HCT116 (cell line): ENCODE measurements around the gene ZNFX1. TPM values are rescaled to one million over a fixed set of nuclear protein-coding genes. Genes with fewer than 3 reads are reported as not detected.

Experiments used
- ATAC-seq: fragments of 200-7000 bp; cut with Tn5 transposase; 2 replicates; pipeline ENCODE4 v1.9.1; 2020; ENCODE audit warnings: mild to moderate bottlenecking, moderate library complexity
- BruUV-seq: library from RNA; stranded (reverse); fragments of 400-500 nt; replicated peaks from 2 replicates; lab custom pipeline; 2021; lab: Mats Ljungman, UMichigan
- CTCF ChIA-PET: fragments of 300-600 bp; sonication (Branson Sonifier 250); formaldehyde crosslinking; loops from one replicate; lab custom pipeline; 2021; ENCODE audit warnings: antibody characterized with exemption; lab: Charles Lee
- POLR2A ChIA-PET: fragments of 300-600, 350-600 bp; sonication (Branson Sonifier 250); formaldehyde crosslinking; loops from one replicate; lab custom pipeline; 2021; ENCODE audit warnings: antibody characterized with exemption; lab: Charles Lee
- RAD21 ChIA-PET, 2 experiments: fragments of 300-600 bp; sonication (Branson Sonifier 250); formaldehyde crosslinking; loops; one replicate each; lab custom pipeline; 2023; ENCODE audit warnings: low total read pairs in 2 of 2; ENCODE audit not compliant: uncharacterized antibody in 2 of 2, unreplicated experiment in 2 of 2, low non-redundant PET in 1 of 2; lab: Charles Lee
- DNase-seq: peaks from one replicate; pipeline ENCODE4 v3.0.0-alpha.2; 2010; ENCODE audit warnings: low read depth, low spot score
- H2AFZ ChIP-seq: fragments of 200-600 bp; shearing (Covaris generic), sonication (generic); 2 replicates; pipeline ENCODE4 v1.6.1; 2017; ENCODE audit warnings: low read depth, mixed run types, mixed read lengths, antibody characterized with exemption, low read length; ENCODE audit not compliant: poor library complexity, severe bottlenecking
- H3K27ac ChIP-seq: 2 replicates; pipeline ENCODE4 v1.5.1; 2012; ENCODE audit warnings: low read depth, low read length
- H3K27me3 ChIP-seq: fragments of 200-600 bp; sonication (generic); 2 replicates; pipeline ENCODE4 v1.6.1; 2016; ENCODE audit warnings: mixed run types, low read length, mixed read lengths; ENCODE audit not compliant: insufficient read depth
- H3K36me3 ChIP-seq, 2 experiments: fragments of 200-500 bp in 1 of 2; fragments of 200-600 bp in 1 of 2; sonication (Bioruptor generic) in 1 of 2; sonication (generic) in 1 of 2; 2 replicates each; pipeline versions ENCODE4 v1.5.1 to v1.6.1; 2014 to 2016; ENCODE audit warnings: low read length in 2 of 2, inconsistent platforms in 1 of 2, mixed read lengths in 1 of 2, mixed run types in 1 of 2; ENCODE audit not compliant: insufficient read depth in 2 of 2, control insufficient read depth in 1 of 2
- H3K4me1 ChIP-seq, 2 experiments: fragments of 200-600 bp in 1 of 2; sonication (generic) in 1 of 2; 2 replicates each; pipeline versions ENCODE4 v1.5.1 to v1.6.1; 2012 to 2017; ENCODE audit warnings: low read length in 2 of 2, inconsistent platforms in 1 of 2, mild to moderate bottlenecking in 1 of 2, mixed read lengths in 1 of 2, mixed run types in 1 of 2, moderate library complexity in 1 of 2; ENCODE audit not compliant: insufficient read depth in 2 of 2, control insufficient read depth in 1 of 2
- H3K4me2 ChIP-seq: fragments of 200-600 bp; sonication (generic); 2 replicates; pipeline ENCODE4 v1.6.1; 2017; ENCODE audit warnings: mixed run types, low read length, mixed read lengths
- H3K4me3 ChIP-seq, 2 experiments: fragments of 200-600 bp in 1 of 2; sonication (generic) in 1 of 2; replicated peaks in 1 of 2; 2 replicates each; pipeline ENCODE4 v1.5.1; 2011 to 2016; ENCODE audit warnings: low read length in 2 of 2, control low read depth in 1 of 2, low read depth in 1 of 2, mild to moderate bottlenecking in 1 of 2, mixed read lengths in 1 of 2, mixed run types in 1 of 2
- H3K79me2 ChIP-seq: fragments of 200-600 bp; sonication (generic); 2 replicates; pipeline ENCODE4 v1.6.1; 2017; ENCODE audit warnings: mild to moderate bottlenecking, mixed run types, low read length, moderate library complexity, mixed read lengths; ENCODE audit not compliant: insufficient read depth
- H3K9ac ChIP-seq: fragments of 200-600 bp; sonication (generic); 2 replicates; pipeline ENCODE4 v1.6.1; 2016; ENCODE audit warnings: low read length, mixed read lengths
- H3K9me2 ChIP-seq: fragments of 200-600 bp; sonication (generic), shearing (Covaris generic); 2 replicates; pipeline ENCODE4 v1.6.1; 2017; ENCODE audit warnings: mixed run types, mild to moderate bottlenecking, moderate library complexity; ENCODE audit not compliant: insufficient read depth
- H3K9me3 ChIP-seq, 2 experiments: fragments of 200-500 bp in 1 of 2; fragments of 200-600 bp in 1 of 2; sonication (Bioruptor generic) in 1 of 2; sonication (generic) in 1 of 2; 2 replicates each; pipeline ENCODE4 v1.6.1; 2014 to 2017; ENCODE audit warnings: low read length in 2 of 2, mixed read lengths in 2 of 2, inconsistent platforms in 1 of 2, low read depth in 1 of 2, mild to moderate bottlenecking in 1 of 2, mixed run types in 1 of 2, moderate library complexity in 1 of 2; ENCODE audit not compliant: control insufficient read depth in 1 of 2, insufficient read depth in 1 of 2
- H4K20me1 ChIP-seq: fragments of 200-600 bp; sonication (generic), shearing (Covaris generic); 2 replicates; pipeline ENCODE4 v1.6.1; 2017; ENCODE audit warnings: mixed run types, mild to moderate bottlenecking, moderate library complexity; ENCODE audit not compliant: insufficient read depth
- ATF3 ChIP-seq: IDR thresholded peaks from 2 replicates; pipeline ENCODE4 v1.6.1; 2012
- CBX3 ChIP-seq: IDR thresholded peaks from 2 replicates; pipeline ENCODE4 v1.6.1; 2012; ENCODE audit warnings: low read depth
- CEBPB ChIP-seq: IDR thresholded peaks from 2 replicates; pipeline ENCODE4 v1.6.1; 2012; ENCODE audit warnings: low read depth
- EGR1 ChIP-seq: IDR thresholded peaks from 2 replicates; pipeline ENCODE4 v1.6.1; 2012; ENCODE audit warnings: low read depth
- ELF1 ChIP-seq: IDR thresholded peaks from 2 replicates; pipeline ENCODE4 v1.6.1; 2012; ENCODE audit warnings: low read depth, borderline replicate concordance
- EZH2 ChIP-seq: fragments of 200-600 bp; sonication (generic); IDR thresholded peaks from 2 replicates; pipeline ENCODE4 v1.6.1; 2017; ENCODE audit warnings: antibody characterized with exemption, mixed run types
- EZH2phosphoT487 ChIP-seq: fragments of 200-600 bp; IDR thresholded peaks from 2 replicates; pipeline ENCODE4 v1.6.1; 2018; ENCODE audit warnings: antibody characterized with exemption, borderline replicate concordance
- FOSL1 ChIP-seq: IDR thresholded peaks from 2 replicates; pipeline ENCODE4 v1.6.1; 2012; ENCODE audit warnings: low read depth
- JUND ChIP-seq: IDR thresholded peaks from 2 replicates; pipeline ENCODE4 v1.6.1; 2012
- RAD21 ChIP-seq: IDR thresholded peaks from 2 replicates; pipeline ENCODE4 v1.6.1; 2012; ENCODE audit warnings: low read depth, mild to moderate bottlenecking
- REST ChIP-seq: IDR thresholded peaks from 2 replicates; pipeline ENCODE4 v1.6.1; 2012; ENCODE audit warnings: low read depth
- SIN3A ChIP-seq: IDR thresholded peaks from 2 replicates; pipeline ENCODE4 v1.6.1; 2012; ENCODE audit warnings: low read depth
- SP1 ChIP-seq: IDR thresholded peaks from 2 replicates; pipeline ENCODE4 v1.6.1; 2012; ENCODE audit warnings: low read depth
- SRF ChIP-seq: IDR thresholded peaks from 2 replicates; pipeline ENCODE4 v1.6.1; 2012; ENCODE audit warnings: low read depth
- TCF7L2 ChIP-seq: IDR thresholded peaks from 2 replicates; pipeline ENCODE4 v1.7.0; 2011; ENCODE audit warnings: borderline replicate concordance, inconsistent platforms; ENCODE audit not compliant: insufficient read depth, insufficient read length; ENCODE audit errors: extremely low read depth
- ZBTB33 ChIP-seq: IDR thresholded peaks from 2 replicates; pipeline ENCODE4 v1.6.1; 2011; ENCODE audit warnings: mild to moderate bottlenecking, low read length, moderate library complexity; ENCODE audit not compliant: insufficient replicate concordance; ENCODE audit errors: extremely low read depth
- ZFX ChIP-seq: fragments of 450-650 bp; IDR thresholded peaks from 2 replicates; pipeline ENCODE4 v1.6.1; 2017
- ZNF274 ChIP-seq: fragments of 200-500 bp; sonication (Bioruptor generic); IDR thresholded peaks from 2 replicates; pipeline ENCODE4 v1.6.1; 2014; ENCODE audit warnings: mild to moderate bottlenecking, low read depth, low read length, inconsistent platforms
- intact Hi-C: fragments of 100-400 bp; cut with micrococcal nuclease; formaldehyde crosslinking; loops from 2 replicates; pipeline ENCODE4 v1.10.0; 2022
- total RNA-seq: library from RNA; stranded (reverse); gene quantifications from one replicate; pipeline ENCODE4 v1.2.1, GENCODE V29; 2021; ENCODE audit not compliant: unreplicated experiment

ZNFX1 gene
- total RNA-seq, 1 experiment from 2014 or later = 24.1 TPM

GRCh38 chr20:49278036-49278817 lies at the start of gene ZNFX1 (continued):
- TF ChIP-seq ATF3 (no peak), RAD21 (no peak), ELF1 (peak; percentile 51; the same call in 1 of the 2 replicates), SIN3A (peak; percentile 99), EGR1 (peak; percentile 60), SRF (no peak), FOSL1 (no peak)

GRCh38 chr20:49326026-49326425 lies 48.2 kb upstream of the ZNFX1 start:
- ATAC-seq = no peak
- H3K27me3 ChIP-seq = peaks cover 36% of the 10 kb centered on the region; the same call in 1 of the 2 replicates
- POLR2A ChIA-PET = no interaction called here
- no peaks in the 10 kb centered on the region for H3K9me3 ChIP-seq
- no peaks in the 10 kb centered on the region for H3K36me3 ChIP-seq
- H3K9me2 ChIP-seq = no peaks in the 10 kb centered on the region
- intact Hi-C loops = no loop called here
- no peaks in the 10 kb centered on the region for H3K79me2 ChIP-seq
- no peak for DNase-seq
- no peak overlapping the region for H3K9ac ChIP-seq
- CTCF ChIA-PET = interaction anchor here (1.3 kb wide), 1 partner anchor 158 kb away, joined by 3 read pairs; no protein-coding TSS in a partner anchor
- H3K4me3 ChIP-seq = no peak overlapping the region
- RAD21 ChIA-PET = no interaction called here
- H3K4me2 ChIP-seq = no peak overlapping the region
- peaks cover 2 to 8% of the 10 kb centered on the region in 2 experiments; a peak in 3 of 4 replicates for H3K4me1 ChIP-seq
- H4K20me1 ChIP-seq = no peaks in the 10 kb centered on the region
- TF ChIP-seq RAD21 (no peak), SP1 (no peak), FOSL1 (no peak), REST (no peak), SIN3A (no peak), ZBTB33 (no peak), JUND (no peak), TCF7L2 (no peak), ZNF274 (no peak), ATF3 (no peak), ZFX (no peak), EZH2phosphoT487 (no peak), CBX3 (no peak), EGR1 (no peak), EZH2 (no peak), CEBPB (no peak)
- no peak overlapping the region for H3K27ac ChIP-seq
- no peak overlapping the region for H2AFZ ChIP-seq
- BruUV-seq = no TSS peak
